ENCODE measurements around the gene KCND1.
"Not testable (repeated sequence)": the region's sequence is repeated elsewhere in the genome, so short reads cannot be mapped to it uniquely, and the experiment has no call there.

The KCND1 gene

DNA sequence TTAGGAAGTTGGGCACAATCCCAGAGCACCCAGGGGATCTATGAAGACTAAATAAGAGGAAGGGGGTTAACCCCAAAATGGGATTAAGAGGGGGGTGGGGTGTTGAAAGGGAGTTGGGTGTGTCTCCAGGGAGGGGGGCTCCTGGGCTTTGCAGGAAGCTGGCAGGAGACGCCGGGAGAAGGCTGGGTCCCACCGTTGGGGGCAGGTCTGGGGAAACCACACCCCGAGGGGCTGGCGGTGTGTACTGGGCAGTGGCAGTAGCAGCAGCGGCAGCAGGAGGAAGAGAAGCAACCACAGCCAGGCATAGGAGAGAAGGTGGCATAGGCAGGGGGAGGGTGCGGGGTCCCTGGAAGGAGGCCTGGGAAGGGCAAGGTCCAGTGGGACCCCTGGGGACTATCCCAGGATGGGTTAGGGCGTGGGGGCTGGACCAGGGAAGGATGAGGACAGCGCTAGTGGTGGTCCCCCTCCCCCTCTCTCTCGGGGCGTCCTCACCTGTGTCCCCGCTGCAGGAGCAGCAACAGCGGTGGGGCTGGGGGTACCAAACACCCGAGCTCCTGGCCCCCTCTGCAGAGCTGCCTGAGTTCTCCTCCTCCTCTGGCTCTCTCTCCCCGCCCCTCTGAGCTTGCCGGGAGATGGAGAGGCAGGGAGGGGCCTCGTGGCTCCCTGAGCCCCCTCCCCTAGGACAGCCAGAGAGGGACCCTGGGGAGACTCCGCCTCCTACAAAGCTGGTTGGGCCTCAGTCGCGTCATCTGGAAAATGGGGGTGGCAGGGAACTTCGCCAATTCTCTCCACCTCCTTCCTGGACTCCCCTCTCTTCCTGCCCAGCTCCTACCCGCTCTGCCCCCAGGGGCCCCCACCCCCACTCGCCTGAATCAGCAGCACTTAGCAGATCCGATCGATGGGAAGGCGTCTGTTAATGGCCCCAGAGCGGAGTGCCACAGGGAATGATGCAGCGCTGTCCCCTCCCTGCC, at the start of gene KCND1:
Gene KCND1, minus strand, starts transcription at position 596 of the 971 bp plus-strand sequence. CDS start 1,573 bp downstream, outside the sequence.
- peak in 27 of 42 donors; percentile 10 to 62 (median 32) for DNase-seq
- intact Hi-C loops (cut with DNase I) = no loop called here

DNA sequence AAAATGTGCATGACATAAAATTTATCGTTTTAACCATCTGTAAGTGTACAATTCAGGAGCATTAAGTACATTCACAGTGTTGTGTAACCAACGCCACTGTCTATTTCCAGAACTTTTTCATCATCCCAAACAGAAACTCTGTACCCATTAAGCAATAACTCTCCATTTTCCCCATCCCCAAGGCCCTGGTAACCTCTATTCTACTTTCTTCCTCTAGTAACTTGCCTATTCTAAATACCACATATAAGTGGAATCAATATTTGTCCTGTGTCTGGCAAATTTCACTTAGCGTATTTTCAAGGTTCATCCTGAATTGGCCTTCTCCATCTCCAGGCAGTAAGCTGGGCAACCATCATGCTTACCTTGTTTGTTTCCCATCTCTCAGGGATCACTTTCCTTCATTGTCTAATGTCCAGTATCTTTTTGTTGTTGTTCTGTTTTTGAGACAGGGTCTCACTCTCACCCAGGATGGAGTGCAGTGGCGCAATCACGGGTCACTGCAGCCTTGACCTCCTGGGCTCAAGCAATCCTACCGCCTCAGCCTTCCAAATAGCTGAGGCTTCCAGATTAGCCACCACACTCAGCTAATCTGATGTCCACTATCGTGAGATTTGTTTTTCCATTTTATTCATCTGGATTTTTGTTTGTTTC, 48.1 kb upstream of the KCND1 start:
- no peak for DNase-seq
- intact Hi-C loops (cut with DNase I) = no loop called here

GRCh38 chrX:49019050-49019449, 47.4 kb upstream of the KCND1 start:
- DNase-seq = no peak
- intact Hi-C loops (cut with DNase I) = no loop called here

DNA sequence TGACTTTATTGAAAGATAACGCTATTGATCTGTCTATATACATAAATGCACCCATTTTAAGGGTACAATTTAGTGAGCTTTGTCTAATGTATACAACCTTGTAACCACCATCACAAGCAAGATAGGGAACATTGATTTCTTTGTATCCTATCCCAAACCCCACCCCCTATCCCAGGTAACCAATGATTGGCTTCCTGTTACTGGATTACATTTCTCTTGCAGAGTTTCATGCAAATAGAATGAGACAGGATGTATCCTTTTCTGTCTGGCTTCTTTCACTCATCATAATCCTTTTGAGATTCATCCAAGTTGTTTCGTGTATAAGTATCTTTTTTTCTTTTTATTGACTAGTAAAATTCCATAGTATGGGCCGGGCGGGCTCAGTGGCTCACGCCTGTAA, 32.1 kb upstream of the KCND1 start:
- no peak for DNase-seq
- intact Hi-C loops (cut with DNase I) = no loop called here

- peak; percentile 7 to 87 (median 65) for DNase-seq
- intact Hi-C loops (cut with DNase I) = no loop called here
Observed at GRCh38 chrX:49002091-49002935, 30.7 kb upstream of the KCND1 start, which contains the start of gene GRIPAP1. GRIPAP1 (minus strand) TSS chrX:49002264; CDS start chrX:49002229, 35 bp downstream.

- intact Hi-C loops (cut with DNase I) = no loop called here
- peak in 28 of 42 donors; percentile 3 to 46 (median 21) for DNase-seq
Observed at GRCh38 chrX:49001521-49002090, 30.0 kb upstream of the KCND1 start.

DNA sequence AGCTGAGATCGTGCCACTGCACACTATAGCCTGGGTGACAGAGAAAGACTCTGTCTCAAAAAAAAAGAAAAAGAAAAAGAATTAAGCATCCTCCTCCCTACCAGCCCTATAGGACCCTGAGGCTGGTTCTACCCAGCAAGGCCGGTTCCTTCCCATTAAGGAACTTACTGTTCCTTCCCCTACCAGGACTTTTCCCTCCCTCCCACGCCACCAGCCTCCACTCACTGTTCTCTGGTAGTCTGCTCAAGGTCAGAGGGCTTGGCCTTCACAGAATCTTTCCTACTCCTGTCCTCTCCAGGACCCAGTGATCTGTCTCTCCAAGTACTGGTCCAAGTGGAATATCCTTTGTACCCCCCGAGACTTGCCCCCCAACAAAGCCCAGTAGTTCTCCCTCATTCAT, 29.0 kb upstream of the KCND1 start:
- intact Hi-C loops (cut with DNase I) = no loop called here
- no peak for DNase-seq

- peak; percentile 16 to 92 (median 59) for DNase-seq
- intact Hi-C loops (cut with DNase I) = no loop called here
Observed at GRCh38 chrX:48999030-48999429, 27.4 kb upstream of the KCND1 start.

- intact Hi-C loops (cut with DNase I) = no loop called here
- DNase-seq = no peak
Observed at GRCh38 chrX:48998391-48998790, 26.7 kb upstream of the KCND1 start.

GRCh38 chrX:48997865-48998264, 26.2 kb upstream of the KCND1 start:
- DNase-seq = no peak
- intact Hi-C loops (cut with DNase I) = no loop called here

GRCh38 chrX:48997455-48997854, 25.8 kb upstream of the KCND1 start:
- no peak for DNase-seq
- intact Hi-C loops (cut with DNase I) = no loop called here

DNA sequence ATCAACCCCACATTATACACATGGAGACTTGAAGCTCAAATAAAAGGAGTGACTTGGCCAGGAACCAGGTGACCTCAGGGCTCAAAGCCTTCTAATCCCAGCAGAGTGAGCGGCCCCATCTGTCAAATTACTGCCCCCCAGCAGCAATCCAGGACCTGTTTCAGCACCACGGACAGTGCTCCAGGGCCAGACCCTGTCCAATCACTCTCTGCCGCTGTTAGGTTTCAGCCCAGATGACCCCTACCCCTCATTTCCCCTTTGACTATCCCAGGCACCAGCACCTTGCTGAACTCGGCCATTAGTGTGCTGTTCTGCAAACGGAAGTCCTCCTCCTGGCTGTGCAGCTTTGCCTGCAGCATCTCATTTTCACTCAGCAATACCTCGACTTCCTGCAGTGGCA, 25.3 kb upstream of the KCND1 start:
- DNase-seq = no peak
- intact Hi-C loops (cut with DNase I) = no loop called here

GRCh38 chrX:48992341-48992740, 20.7 kb upstream of the KCND1 start:
- no peak for DNase-seq
- intact Hi-C loops (cut with DNase I) = no loop called here

DNA sequence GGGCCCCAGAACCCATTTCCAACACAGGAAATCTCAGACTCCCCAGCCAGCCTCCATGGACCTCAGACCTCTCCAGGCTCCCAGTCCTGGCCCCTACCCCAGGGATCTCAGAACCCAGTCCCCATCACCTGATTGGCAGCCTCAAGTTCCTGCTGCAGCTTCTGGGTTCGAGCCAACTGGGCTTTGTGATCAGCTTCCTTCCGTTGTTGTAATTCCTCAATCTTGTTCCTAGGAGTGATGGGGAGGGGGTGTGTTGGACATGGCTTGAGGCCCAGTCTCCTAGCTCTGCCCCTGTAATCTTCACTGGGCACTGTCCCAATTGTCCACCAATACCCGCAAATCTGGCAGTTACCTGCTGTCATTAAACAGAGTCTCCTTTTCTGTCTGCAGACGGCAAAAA, 17.8 kb upstream of the KCND1 start:
- DNase-seq = no peak
- intact Hi-C loops (cut with DNase I) = no loop called here

DNA sequence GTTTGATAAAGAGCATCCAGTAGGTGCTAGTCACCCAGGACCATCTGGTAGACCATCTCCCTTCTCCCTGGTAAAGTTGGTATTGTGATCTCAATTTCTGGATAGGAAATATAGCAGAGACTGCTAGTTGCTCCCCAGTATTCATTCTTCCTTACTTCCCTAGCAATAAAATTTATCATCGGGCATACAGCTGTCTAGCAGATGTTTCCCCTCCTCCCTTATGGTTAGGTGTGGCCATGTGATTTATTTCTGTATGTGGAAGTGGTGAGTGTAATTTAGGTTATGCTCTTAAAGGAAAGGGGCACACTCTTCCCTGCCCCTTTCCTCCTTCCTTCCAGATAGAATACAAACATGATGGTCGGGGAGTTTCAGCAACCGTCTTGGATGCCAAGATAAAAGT, 12.3 kb upstream of the KCND1 start:
- no peak for DNase-seq
- intact Hi-C loops (cut with DNase I) = no loop called here

DNA sequence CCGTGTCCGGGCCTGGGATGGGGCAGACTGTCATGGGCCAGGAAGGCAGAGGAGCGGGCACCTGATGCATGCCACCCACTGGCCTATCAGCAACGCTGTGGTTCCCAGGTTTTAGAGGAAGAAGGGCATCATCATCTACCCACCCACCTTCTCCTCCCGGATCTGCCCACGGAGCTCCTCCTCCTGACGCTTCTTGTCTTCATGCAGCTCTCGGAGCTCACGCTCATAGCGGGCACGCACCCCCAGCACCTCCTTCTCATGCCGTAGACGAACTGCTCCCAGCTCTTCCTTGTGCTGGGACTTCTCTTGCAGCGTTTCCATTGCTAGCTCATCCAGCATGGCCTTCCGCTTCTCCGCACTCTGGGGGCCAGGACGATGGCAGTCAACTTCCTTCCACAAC, 11.4 kb upstream of the KCND1 start:
- intact Hi-C loops (cut with DNase I) = no loop called here
- DNase-seq = peak in 38 of 42 donors; percentile 8 to 81 (median 46)

- no peak for DNase-seq
- intact Hi-C loops (cut with DNase I) = no loop called here
Observed at GRCh38 chrX:48981178-48981577, 9.5 kb upstream of the KCND1 start.

GRCh38 chrX:48980341-48980740, 8.7 kb upstream of the KCND1 start:
- intact Hi-C loops (cut with DNase I); DNase-seq: not testable (repeated sequence)

GRCh38 chrX:48978226-48978625, 6.6 kb upstream of the KCND1 start:
- intact Hi-C loops (cut with DNase I) = no loop called here
- DNase-seq = no peak
